ENCODE data around the gene AKAP13.

The AKAP13 gene

GRCh38 chr15:85745525-85746150, 365.2 kb downstream of the AKAP13 start:
- no peak for DNase-seq (ENCODE audit: low read depth in 1 of 2, low spot score in 1 of 2)
- in situ Hi-C loops (cut with HindIII; ENCODE audit: low pct_unique_long_range_greater_than_20kb, low sequenced_read_pairs) = no loop called here
- no peak for TF ChIP-seq JUND (IDR thresholded peaks at IDR 0.05; ENCODE audit: low read depth)

GRCh38 chr15:85746641-85747040, 366.2 kb downstream of the AKAP13 start:
- in situ Hi-C loops (cut with HindIII; ENCODE audit: low pct_unique_long_range_greater_than_20kb, low sequenced_read_pairs) = no loop called here
- no peak for TF ChIP-seq JUND (IDR thresholded peaks at IDR 0.05; ENCODE audit: low read depth)
- DNase-seq (ENCODE audit: low read depth in 1 of 2, low spot score in 1 of 2) = no peak

GRCh38 chr15:85748176-85748575, 367.8 kb downstream of the AKAP13 start:
- no peak for TF ChIP-seq JUND (IDR thresholded peaks at IDR 0.05; ENCODE audit: low read depth)
- in situ Hi-C loops (cut with HindIII; ENCODE audit: low pct_unique_long_range_greater_than_20kb, low sequenced_read_pairs) = no loop called here
- no peak for DNase-seq (ENCODE audit: low read depth in 1 of 2, low spot score in 1 of 2)

- in situ Hi-C loops (cut with HindIII; ENCODE audit: low pct_unique_long_range_greater_than_20kb, low sequenced_read_pairs) = no loop called here
- TF ChIP-seq JUND (IDR thresholded peaks at IDR 0.05; ENCODE audit: low read depth) = no peak
- no peak for DNase-seq (ENCODE audit: low read depth in 1 of 2, low spot score in 1 of 2)
These were observed 368.3 kb downstream of the AKAP13 start for GRCh38 chr15:85748729-85749128.

GRCh38 chr15:85749261-85750151, 369.1 kb downstream of the AKAP13 start:
- no peak for TF ChIP-seq JUND (IDR thresholded peaks at IDR 0.05; ENCODE audit: low read depth)
- in situ Hi-C loops (cut with HindIII; ENCODE audit: low pct_unique_long_range_greater_than_20kb, low sequenced_read_pairs) = no loop called here
- no peak for DNase-seq (ENCODE audit: low read depth in 1 of 2, low spot score in 1 of 2)

GRCh38 chr15:85750319-85751290, 370.2 kb downstream of the AKAP13 start:
- no peak for DNase-seq (ENCODE audit: low read depth in 1 of 2, low spot score in 1 of 2)
- in situ Hi-C loops (cut with HindIII; ENCODE audit: low pct_unique_long_range_greater_than_20kb, low sequenced_read_pairs) = no loop called here
- no peak for TF ChIP-seq JUND (IDR thresholded peaks at IDR 0.05; ENCODE audit: low read depth)

GRCh38 chr15:85751291-85752123, 371.1 kb downstream of the AKAP13 start:
- no peak for DNase-seq (ENCODE audit: low read depth in 1 of 2, low spot score in 1 of 2)
- in situ Hi-C loops (cut with HindIII; ENCODE audit: low pct_unique_long_range_greater_than_20kb, low sequenced_read_pairs) = no loop called here
- no peak for TF ChIP-seq JUND (IDR thresholded peaks at IDR 0.05; ENCODE audit: low read depth)

GRCh38 chr15:85752124-85752475, 371.7 kb downstream of the AKAP13 start:
- in situ Hi-C loops (cut with HindIII; ENCODE audit: low pct_unique_long_range_greater_than_20kb, low sequenced_read_pairs) = no loop called here
- DNase-seq (ENCODE audit: low read depth in 1 of 2, low spot score in 1 of 2) = no peak
- no peak for TF ChIP-seq JUND (IDR thresholded peaks at IDR 0.05; ENCODE audit: low read depth)

GRCh38 chr15:85752491-85752961, 372.1 kb downstream of the AKAP13 start:
- DNase-seq (ENCODE audit: low read depth in 1 of 2, low spot score in 1 of 2) = peak in 1 of 2 experiments; percentile 78
- in situ Hi-C loops (cut with HindIII; ENCODE audit: low pct_unique_long_range_greater_than_20kb, low sequenced_read_pairs) = no loop called here
- TF ChIP-seq JUND (IDR thresholded peaks at IDR 0.05; ENCODE audit: low read depth) = no peak

- in situ Hi-C loops (cut with HindIII; ENCODE audit: low pct_unique_long_range_greater_than_20kb, low sequenced_read_pairs) = no loop called here
- no peak for TF ChIP-seq JUND (IDR thresholded peaks at IDR 0.05; ENCODE audit: low read depth)
These were observed 372.9 kb downstream of the AKAP13 start for GRCh38 chr15:85753261-85753660.

GRCh38 chr15:85753791-85754452, 373.5 kb downstream of the AKAP13 start:
- no peak for DNase-seq (ENCODE audit: low read depth in 1 of 2, low spot score in 1 of 2)
- in situ Hi-C loops (cut with HindIII; ENCODE audit: low pct_unique_long_range_greater_than_20kb, low sequenced_read_pairs) = no loop called here
- TF ChIP-seq JUND (IDR thresholded peaks at IDR 0.05; ENCODE audit: low read depth) = no peak

More at GRCh38 chr15:85753261-85753660, 372.9 kb downstream of the AKAP13 start:
- DNase-seq (ENCODE audit: low read depth in 1 of 2, low spot score in 1 of 2) = no peak
